AG10803 (cell line): ENCODE measurements around the gene BABAM1.

ENCODE experiments used
- DNase-seq: peaks from one replicate; pipeline ENCODE4 v3.0.0; 2010; ENCODE audit warnings: low read depth
- H3K4me3 ChIP-seq: 2 replicates; pipeline ENCODE4 v1.5.1; 2011; ENCODE audit warnings: mild to moderate bottlenecking, low read length, control low read depth
- TF ChIP-seq, protein P1 (sequence below): conservative IDR thresholded peaks from 2 replicates; pipeline ENCODE4 v1.5.1; 2011; ENCODE audit warnings: mild to moderate bottlenecking, low read length, control low read depth, inconsistent platforms

The BABAM1 gene

DNA sequence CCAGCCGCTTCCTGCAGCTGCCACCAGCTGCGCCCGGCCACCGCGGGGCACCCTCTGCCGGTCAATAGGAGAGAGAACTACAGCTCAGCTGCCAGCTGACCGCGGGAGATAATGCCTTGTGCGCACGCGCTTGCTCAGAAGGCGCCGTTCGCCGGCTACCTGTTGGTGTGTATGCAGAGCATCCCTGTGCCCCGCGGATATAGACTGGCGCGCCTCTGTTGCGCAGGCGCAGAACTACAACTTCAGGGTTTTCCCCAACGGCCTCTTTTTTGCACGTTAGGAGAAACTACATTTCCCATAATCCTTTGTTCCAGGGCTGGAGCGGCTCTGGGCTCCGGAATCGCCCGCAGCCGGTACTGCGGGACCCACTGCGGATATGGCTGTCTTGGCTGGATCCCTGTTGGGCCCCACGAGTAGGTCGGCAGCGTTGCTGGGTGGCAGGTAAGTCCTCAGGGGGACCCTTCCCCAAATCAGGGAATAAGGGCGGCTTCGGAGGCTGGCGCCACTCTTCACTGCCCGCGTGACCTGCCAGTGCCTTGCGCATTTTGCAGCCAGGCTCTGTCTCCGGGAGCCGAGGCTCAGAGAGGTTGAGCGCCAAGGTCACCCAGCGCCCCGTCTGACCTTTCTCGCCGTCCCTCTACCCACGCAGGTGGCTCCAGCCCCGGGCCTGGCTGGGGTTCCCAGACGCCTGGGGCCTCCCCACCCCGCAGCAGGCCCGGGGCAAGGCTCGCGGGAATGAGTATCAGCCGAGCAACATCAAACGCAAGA lies 38.5 kb downstream of the BABAM1 start, which contains the start of gene MRPL34:
Gene MRPL34, plus strand, starts transcription at position 356 of the 768 bp plus-strand sequence. Its CDS starts 21 bp downstream, at position 377.
- peak; percentile 99 for DNase-seq
- H3K4me3 ChIP-seq: peak within 1 kb of the TSS; percentile 81
- TF ChIP-seq, protein P1, sequence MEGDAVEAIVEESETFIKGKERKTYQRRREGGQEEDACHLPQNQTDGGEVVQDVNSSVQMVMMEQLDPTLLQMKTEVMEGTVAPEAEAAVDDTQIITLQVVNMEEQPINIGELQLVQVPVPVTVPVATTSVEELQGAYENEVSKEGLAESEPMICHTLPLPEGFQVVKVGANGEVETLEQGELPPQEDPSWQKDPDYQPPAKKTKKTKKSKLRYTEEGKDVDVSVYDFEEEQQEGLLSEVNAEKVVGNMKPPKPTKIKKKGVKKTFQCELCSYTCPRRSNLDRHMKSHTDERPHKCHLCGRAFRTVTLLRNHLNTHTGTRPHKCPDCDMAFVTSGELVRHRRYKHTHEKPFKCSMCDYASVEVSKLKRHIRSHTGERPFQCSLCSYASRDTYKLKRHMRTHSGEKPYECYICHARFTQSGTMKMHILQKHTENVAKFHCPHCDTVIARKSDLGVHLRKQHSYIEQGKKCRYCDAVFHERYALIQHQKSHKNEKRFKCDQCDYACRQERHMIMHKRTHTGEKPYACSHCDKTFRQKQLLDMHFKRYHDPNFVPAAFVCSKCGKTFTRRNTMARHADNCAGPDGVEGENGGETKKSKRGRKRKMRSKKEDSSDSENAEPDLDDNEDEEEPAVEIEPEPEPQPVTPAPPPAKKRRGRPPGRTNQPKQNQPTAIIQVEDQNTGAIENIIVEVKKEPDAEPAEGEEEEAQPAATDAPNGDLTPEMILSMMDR: peak; percentile 67

- peak overlapping the region; percentile 81 for H3K4me3 ChIP-seq
- no peak for DNase-seq
- TF ChIP-seq, protein P1: no peak
These were observed 39.1 kb downstream of the BABAM1 start for GRCh38 chr19:17306285-17306714.

DNA sequence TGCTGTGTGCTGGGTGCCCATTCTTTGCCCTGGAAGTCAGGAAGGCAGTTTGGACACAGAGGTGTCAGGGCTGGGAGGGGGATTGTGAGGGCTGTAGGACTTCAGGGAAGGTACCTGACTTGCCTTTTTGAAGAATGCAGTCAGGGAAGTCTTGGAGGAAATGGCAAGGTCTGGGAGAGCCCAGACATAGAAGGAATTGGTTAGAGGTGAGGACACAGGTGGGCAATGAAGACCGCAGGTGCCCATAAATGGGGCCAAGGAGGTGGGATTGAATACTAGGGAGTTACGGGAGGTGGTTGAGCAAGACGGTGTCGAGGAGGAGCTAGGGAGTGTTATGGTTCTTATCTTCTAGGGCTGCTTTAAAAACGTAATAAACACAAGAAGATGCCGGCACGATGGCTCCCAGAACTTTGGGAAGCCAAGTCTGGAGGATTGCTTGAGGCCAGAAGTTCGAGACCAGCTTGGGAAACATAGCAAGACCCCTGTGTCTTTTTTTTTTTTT lies 40.7 kb downstream of the BABAM1 start:
- no peak for DNase-seq
- H3K4me3 ChIP-seq: no peak overlapping the region
- TF ChIP-seq, protein P1: no peak

GRCh38 chr19:17309198-17309964 lies 42.1 kb downstream of the BABAM1 start, which contains the start of gene DDA1:
DDA1 (plus strand) TSS chr19:17309563; CDS start chr19:17309655, 92 bp downstream.
- TF ChIP-seq, protein P1: no peak
- DNase-seq: peak; percentile 100
- H3K4me3 ChIP-seq: peak within 1 kb of the TSS; percentile 90

DNA sequence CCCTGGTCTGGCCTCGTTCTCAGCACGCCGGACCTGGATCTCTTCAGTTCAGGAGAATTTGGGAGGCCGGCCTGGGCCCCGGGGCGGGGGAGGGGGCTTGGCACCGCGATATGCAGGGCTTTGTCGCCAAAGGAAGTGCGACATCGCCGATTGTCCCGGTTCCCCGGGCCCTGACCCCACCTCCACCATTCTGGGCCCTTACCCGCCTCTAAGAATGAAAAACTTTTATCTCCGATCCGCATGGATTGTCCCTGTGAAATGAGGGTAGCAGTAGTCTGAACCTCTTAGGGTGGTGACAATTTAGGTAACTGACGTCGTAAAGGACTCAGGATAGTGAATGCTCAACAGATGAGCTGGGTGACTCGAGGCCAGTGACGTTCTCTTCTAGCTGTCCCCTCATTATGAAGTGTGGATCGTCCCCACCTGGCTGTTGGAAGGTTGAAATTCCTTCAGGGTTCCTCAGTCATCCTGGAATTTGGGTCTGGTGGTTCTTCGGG lies 42.8 kb downstream of the BABAM1 start:
- peak overlapping the region; percentile 90 for H3K4me3 ChIP-seq
- TF ChIP-seq, protein P1: no peak
- DNase-seq: no peak

DNA sequence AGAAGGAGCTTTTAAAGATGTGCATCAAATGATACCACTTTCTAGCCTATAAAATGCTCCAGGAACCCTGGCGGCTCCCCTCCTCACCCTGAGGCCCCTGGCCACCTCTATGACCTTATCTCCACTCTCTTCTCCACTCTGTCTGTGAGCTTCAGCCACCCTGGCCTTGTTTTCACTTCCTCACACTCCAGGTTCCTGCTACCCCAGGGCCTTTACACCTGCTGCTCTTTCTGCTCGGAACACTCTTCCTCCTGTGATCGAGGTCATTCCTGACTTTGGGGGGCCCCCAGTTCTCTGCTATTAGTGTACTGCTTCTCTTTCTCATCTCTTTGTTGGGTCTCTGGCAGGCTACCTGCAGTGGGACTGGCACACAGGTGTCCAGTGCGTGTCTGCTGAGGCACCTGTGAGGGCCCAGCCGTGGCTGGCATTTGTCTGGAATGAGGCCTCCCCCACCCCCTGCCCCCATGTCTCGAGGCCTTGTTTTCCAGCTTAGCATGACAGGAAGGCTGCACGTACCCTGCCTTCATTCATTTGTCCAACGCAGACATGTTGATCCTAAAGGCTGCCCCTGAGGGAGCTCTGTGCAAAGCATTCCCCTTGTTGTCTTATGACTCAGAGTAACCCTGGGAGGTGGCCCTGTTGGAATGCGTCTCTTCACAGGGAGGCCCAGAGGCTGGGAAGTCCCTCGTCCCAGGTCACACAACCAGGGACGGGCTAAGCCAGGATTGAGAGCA lies 44.4 kb downstream of the BABAM1 start:
- H3K4me3 ChIP-seq: no peak overlapping the region
- peak; percentile 57 for DNase-seq
- TF ChIP-seq, protein P1: no peak
